ENCODE measurements around the gene RIPOR2. TPM values are rescaled to one million over a fixed set of nuclear protein-coding genes. Genes with fewer than 3 reads are reported as not detected.

The RIPOR2 gene
- total RNA-seq, 1 experiment from 2014 or later: 5.0 TPM

GRCh38 chr6:24899136-24899996, 36.4 kb downstream of the RIPOR2 start:
- Histone ChIP-seq H2BK120ac (ENCODE audit: low read depth, low read length, poor library complexity, severe bottlenecking) (no peak overlapping the region), H3K56ac (ENCODE audit: insufficient read length, low read depth, low read length) (no peak overlapping the region), H3K79me2 (ENCODE audit: insufficient read depth, low read length) (no peaks in the 10 kb centered on the region), H3K18ac (ENCODE audit: insufficient read length, low read depth, low read length) (no peak overlapping the region), H2AFZ (ENCODE audit: low read length) (no peak overlapping the region), H3K23me2 (ENCODE audit: insufficient read length, low read depth, low read length, poor library complexity, severe bottlenecking) (no peaks in the 10 kb centered on the region), H4K91ac (ENCODE audit: insufficient read length, low read depth, low read length) (no peak overlapping the region), H3K9me3 (ENCODE audit: control insufficient read depth, low read depth, low read length) (no peaks in the 10 kb centered on the region), H2BK20ac (ENCODE audit: low read depth, low read length, poor library complexity, severe bottlenecking) (no peak overlapping the region), H4K20me1 (ENCODE audit: control insufficient read depth, insufficient read depth, insufficient read length) (no peaks in the 10 kb centered on the region), H4K8ac (replicated peaks; ENCODE audit: insufficient read length, low read depth, low read length) (no peak overlapping the region), H4K5ac (ENCODE audit: insufficient read length, low read depth, low read length) (no peak overlapping the region), H3K27me3 (ENCODE audit: insufficient read depth, low read length) (no peaks in the 10 kb centered on the region), H3K14ac (ENCODE audit: insufficient read depth, low read length) (no peak overlapping the region), H2BK12ac (ENCODE audit: insufficient read length, low read depth, low read length) (no peak overlapping the region), H2BK5ac (ENCODE audit: insufficient read length, low read length) (no peak overlapping the region), H3K4ac (ENCODE audit: low read depth, low read length) (no peak overlapping the region), H3T11ph (ENCODE audit: low read length) (no peak overlapping the region), H3K27ac (ENCODE audit: insufficient read length, low read depth, low read length) (no peak overlapping the region), H3K4me2 (ENCODE audit: insufficient read depth, insufficient read length, low read length) (no peak overlapping the region), H3K79me1 (ENCODE audit: insufficient read depth, low read depth, low read length, poor library complexity, severe bottlenecking) (no peaks in the 10 kb centered on the region), H3K9ac (ENCODE audit: extremely low read depth, insufficient read length, low read length) (no peak overlapping the region), H3K23ac (ENCODE audit: insufficient read length, low read depth, low read length) (no peak overlapping the region), H3K4me1 (ENCODE audit: insufficient read depth, low read length) (no peaks in the 10 kb centered on the region), H2BK15ac (ENCODE audit: low read depth, low read length) (no peak overlapping the region), H2AK5ac (ENCODE audit: insufficient read length, low read length) (no peak overlapping the region)
- no peak for DNase-seq
- Mint-ChIP-seq H3K9me3 (no peaks in the 10 kb centered on the region), H3K27me3 (ENCODE audit: low read depth) (no peaks in the 10 kb centered on the region), H3K36me3 (ENCODE audit: insufficient read depth in 1 of 3, low read depth in 3 of 3) (peaks cover 0 to 8% (median 0%) of the 10 kb centered on the region in 3 experiments; a peak in 2 of 7 replicates), H3K27ac (peak overlapping the region in 2 of 3 experiments; percentile 40 to 61; a peak in 2 of 7 replicates), H3K4me3 (no peak overlapping the region), H3K4me1 (peaks cover 14 to 18% of the 10 kb centered on the region in 2 experiments; a peak in 3 of 4 replicates)
- no peak for TF ChIP-seq CTCF (conservative IDR thresholded peaks at IDR 0.05)
- WGBS (ENCODE audit: extremely low coverage, insufficient read length, low lambda C conversion rate): no CpG with 5 or more reads among the region's 8 CpGs

Data from H9 (cell line).